AML-193 (cell line): ENCODE data around the gene SLC44A4.
"Not testable (repeated sequence)": the region's sequence is repeated elsewhere in the genome, so short reads cannot be mapped to it uniquely, and the experiment has no call there.

ENCODE experiments used
- DNase-seq, 2 experiments: peaks; one replicate each; lab custom pipeline; 2025; lab: John Stamatoyannopoulos, UW

Gene SLC44A4

DNA sequence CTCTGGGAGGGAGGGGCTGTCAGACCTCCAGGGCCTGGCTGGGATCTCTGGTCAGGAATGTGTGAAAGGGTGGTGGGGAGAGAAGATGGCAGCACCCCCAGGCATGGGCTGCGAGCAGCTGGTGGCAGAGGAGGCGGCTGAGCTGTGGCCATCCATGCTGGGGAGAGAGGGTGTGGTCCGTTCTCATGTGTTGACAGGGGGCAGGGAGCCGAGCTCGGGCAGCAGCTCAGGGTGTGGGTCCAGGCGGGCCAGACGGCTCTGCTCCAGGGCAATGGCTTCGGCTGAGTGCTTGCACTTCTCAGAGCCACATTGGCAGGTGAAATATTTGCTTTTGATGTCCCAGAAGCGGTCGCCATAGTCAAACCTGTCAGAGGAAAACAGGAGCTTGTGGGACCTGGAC, 1.1 kb upstream of the SLC44A4 start:
- no peak for DNase-seq

DNA sequence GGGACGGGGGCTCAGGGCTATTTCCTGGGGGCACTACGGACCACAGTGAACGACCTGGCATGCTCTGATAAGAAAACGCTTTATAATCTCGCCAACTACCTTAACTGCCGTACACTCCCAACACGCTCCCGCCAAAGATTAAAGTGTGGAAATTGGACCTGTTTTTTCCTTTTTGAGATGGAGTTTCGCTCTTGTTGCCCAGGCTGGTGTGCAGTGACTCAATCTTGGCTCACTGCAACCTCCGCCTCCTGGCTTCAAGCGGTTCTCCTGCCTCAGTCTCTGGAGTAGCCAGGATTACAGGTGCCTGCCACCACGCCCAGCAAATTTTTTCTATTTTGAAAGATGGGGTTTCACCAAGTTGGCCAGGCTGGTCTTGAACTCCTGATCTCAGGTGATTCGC, 346 bp upstream of the SLC44A4 start:
- DNase-seq, result no peak

- no peak for DNase-seq
Measured at GRCh38 chr6:31878222-31878621, 575 bp downstream of the SLC44A4 start.

DNA sequence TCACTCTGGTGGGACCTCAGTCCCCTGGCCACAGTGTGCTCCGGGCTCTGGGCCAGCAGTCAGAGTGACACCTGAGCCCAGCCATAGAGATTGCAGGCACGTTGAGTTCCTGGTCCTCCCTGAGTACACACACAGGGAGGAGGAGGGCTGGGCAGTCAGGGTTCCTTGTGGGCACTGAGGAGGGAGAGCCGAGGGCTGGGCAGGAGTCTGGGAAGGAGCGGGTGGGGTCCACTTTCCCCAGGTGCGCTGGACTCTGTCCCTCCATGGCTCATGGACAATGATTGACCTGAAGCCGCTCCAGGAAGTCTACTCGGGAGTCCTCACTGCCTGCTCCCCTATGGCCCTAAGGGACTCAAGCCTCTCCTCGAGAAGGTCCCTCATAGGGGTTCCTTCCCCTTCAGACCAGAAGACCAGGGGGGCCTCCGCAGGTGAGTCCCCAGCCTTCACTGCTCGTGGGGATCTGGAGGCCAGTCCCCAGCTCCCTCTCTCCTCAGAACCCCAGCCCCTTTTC, 1.1 kb downstream of the SLC44A4 start:
- no peak for DNase-seq

- no peak for DNase-seq
Measured at GRCh38 chr6:31877125-31877650, 1.6 kb downstream of the SLC44A4 start.

DNA sequence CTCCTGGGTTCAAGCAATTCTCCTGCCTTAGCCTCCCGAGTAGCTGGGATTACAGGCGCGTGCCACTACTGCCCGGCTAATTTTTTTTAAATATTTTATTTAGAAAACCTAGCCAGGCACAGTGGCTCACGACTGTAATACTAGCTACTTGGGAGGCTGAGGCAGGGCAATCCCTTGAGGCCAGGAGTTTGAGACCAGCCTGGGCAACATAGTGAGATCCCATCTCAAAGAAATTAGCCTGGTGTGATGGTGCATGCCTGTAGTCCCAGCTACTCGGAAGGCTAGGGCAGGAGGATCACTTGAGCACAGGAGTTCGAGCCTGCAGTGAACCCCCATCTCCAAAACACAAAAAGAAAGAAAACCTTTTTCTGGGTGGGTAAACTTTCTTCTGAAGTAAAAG, 2.4 kb downstream of the SLC44A4 start:
- no peak for DNase-seq

DNA sequence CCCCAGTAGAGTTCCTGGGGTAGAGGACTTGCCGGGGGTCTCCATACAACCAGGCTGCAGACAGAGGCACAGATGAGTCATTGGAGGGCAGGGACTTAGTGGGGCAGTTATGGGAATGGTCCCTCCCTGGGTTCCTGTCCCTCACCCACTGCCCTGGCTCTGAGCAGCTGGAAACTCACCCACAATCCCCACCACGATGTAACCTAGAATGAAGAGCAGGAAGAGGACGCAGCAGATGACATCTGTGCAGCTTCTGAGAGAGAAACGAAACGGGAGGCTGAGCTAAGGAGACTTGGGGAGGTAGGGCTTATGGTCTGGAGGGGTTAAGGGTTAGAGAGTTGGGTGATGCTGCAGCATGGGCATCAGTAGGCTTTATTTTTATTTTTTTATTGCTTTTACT, 2.9 kb downstream of the SLC44A4 start:
- no peak for DNase-seq

DNA sequence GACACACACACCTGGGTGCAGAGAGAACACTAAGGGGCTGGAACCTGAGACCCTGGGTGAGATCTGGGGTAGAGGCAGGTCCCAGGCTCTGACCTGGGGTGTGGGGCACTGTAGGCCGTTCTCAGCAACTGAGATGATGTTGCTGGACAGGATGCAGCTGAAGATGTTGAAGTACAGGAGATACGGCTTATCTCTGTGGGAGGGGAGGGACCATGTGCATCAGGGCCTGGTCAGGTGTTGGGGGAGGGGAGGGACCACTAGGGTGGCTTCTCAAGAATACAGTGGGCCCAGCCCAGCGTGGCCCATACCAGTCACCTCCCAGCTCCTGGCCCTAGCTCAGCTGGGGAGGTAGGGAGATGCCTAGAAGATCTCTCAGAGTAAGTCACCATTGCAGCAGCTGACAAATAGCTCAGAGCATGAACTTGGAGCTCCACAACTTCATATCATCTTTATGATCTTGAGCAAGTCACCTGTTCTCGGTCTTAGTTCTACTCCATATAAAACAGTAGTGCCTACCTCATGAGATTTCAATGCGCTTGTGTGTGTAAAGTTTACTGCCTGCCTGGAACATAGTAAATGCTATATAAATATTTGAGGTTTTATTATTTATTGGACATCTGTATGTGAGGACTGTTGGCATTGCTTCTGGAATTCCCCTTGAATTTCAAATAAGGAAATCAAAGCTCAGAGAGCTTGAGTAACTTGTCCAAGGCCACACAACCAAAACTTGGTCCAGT, 3.8 kb downstream of the SLC44A4 start:
- no peak for DNase-seq

DNA sequence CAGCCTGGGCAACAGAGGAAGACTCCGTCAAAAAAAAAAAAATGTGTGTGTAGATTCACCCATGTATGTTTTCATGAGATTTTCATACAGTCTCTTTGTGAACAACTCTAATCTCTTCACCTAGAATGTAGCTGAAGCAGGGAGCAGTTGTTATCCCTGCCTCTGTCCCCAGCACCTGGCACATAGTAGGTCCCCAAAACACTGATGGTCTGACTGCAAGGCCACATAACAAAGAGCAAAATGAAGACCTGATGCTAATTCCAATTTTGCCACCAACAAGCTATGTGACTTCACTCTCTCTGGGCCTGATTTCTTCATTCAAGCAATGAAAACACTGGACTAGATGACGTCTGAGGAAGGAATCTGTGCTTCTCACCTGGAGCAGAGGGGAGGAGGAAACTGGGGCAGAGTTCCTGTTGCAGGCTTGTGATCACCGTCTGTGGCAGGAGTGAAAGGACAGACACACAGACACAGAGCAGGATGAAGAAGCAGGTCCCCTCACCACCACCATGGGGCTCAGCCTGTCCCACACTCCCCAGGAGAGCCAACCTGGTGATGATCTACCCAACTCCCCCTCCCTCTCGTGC, 4.6 kb downstream of the SLC44A4 start:
- DNase-seq, result no peak

DNA sequence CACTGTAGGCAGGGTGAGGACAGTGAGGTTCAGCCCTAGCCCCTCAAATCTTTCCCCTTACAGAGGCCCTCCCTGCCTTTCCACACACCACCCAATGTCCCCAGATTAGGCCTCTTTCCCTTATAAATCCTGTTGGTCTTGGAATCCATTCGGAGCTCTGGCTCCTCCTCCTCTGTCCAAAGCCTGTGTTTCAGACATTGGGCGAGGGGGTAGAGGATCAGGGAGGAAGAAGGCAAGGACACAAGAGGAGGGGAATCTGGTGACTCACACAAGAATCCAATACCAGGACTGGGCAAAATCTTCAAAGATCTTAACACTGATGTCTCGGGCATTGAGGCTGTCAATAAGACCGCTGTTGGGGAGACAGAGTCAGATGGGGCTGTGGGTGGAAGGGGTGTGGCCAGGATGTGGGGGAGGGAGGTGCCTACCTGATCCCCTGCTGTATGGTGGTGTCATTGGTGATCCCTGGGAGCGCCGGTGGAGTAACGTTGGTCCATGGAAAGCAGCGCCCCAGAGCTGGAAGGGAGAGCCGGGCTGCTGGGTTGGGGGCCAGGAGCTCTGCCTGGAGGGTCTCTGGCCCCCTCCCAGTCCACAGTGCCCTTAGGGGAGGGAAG, 7.6 kb downstream of the SLC44A4 start:
- no peak for DNase-seq

DNA sequence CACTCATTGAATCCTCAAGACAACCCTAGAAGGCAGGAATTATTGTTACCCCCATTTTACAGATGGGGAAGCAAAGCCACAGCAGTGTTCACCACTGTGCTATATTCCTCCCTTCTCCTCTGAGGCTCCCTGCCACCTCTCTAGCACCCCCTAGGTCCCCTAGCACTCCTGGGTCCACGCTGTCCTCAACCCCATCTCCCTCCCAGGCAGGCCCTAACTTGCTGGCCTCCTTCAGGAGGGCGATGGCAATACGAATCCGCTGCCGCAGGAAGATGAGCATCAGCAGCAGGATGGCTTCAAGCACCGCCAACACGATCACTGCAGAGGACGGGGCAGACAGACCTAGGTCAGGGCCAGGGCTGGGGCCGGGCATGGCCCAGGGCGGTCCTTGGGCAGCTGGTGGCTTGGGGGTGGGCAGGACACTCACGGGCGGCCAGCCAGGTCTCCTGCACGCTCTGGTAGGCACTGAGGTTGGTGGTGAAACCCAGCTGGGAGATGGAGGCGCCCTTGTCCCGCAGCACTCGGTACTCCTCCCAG, 8.3 kb downstream of the SLC44A4 start:
- peak in 1 of 2 experiments; percentile 17 for DNase-seq

DNA sequence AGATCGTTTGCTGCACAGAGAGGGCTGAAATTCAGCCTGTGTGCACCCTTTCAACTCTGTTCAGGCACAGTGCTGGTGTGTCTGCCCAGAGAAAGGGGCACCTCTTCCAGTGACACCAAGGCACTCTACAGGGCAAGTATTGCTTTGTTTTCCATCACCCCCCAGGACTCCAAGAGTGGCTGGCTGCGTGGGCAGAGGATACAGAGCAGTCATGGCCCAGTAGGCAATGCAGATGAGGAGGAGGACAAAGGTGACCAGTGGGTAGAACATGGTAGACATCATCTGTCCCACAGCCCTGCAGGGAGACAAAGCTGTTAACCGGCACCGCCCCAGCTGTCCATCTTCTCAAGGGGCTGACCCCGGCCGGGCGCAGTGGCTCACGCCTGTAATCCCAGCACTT, 9.5 kb downstream of the SLC44A4 start:
- no peak for DNase-seq

DNA sequence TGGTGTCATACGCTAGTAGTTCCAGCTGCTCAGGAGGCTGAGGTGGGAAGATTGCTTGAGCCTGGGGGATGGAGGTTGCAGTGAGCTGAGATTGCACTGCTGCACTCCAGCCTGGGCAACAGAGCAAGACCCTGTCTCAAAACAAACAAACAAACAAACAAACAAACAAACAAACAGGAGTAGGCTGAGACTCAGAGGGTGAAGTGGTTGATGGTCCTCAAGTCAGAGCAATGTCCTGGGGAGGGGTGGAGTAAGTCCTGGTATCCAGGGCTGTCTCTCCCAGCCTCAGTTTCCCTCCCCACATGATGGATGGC, 10.2 kb downstream of the SLC44A4 start:
- not testable (repeated sequence) for DNase-seq

- DNase-seq, result no peak
Measured at GRCh38 chr6:31865205-31866118, 13.3 kb downstream of the SLC44A4 start.

GRCh38 chr6:31864818-31865204, 14.0 kb downstream of the SLC44A4 start:
- DNase-seq, result no peak

DNA sequence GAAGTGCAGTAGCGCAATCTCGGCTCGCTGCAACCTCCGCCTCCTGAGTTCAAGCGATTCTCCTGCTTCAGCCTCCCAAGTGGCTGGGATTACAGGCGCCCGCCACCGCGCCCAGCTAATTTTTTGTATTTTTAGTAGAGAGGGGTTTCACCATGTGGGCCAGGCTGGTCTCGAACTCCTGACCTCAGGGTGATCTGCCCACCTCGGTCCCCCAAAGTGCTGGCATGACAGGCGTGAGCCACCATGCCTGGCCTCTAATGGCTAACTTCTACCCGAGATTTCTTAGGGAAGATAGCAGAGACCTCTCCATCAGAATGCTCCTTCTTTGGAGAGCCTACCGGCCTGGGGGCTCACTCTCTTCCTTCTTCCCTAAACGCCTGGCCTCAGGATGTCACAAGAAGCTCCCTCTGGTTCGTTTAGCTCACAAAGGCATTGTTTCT, 14.7 kb downstream of the SLC44A4 start:
- DNase-seq, result not testable (repeated sequence)

- peak; percentile 100 for DNase-seq
Measured at GRCh38 chr6:31862344-31863235, 16.2 kb downstream of the SLC44A4 start, which contains the start of gene NEU1. Gene NEU1, minus strand, starts transcription at chr6:31862821. Its CDS starts 45 bp downstream, at chr6:31862776.

- no peak for DNase-seq
Measured at GRCh38 chr6:31861919-31862343, 16.9 kb downstream of the SLC44A4 start.

DNA sequence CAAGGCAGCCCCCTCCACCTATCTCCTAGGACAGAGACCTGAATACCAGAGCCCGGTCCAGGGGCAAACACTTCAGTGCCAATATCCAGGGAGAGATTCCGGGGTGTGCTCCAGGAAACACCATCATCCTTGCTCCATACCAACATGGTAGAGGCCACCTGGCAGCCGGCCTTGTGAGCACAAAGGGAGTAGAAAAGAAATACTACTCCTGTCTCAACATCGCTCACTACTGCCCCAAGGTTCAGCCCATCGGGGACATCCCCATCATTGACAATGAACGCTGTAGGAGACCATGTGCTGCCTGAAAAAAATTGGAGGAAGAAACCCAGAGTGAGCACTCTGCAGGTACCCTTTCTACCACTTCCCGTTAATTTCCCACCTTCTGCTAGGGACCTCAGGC, 17.6 kb downstream of the SLC44A4 start:
- DNase-seq, result no peak

GRCh38 chr6:31860349-31860748, 18.4 kb downstream of the SLC44A4 start:
- no peak for DNase-seq

- DNase-seq, result no peak
Measured at GRCh38 chr6:31859923-31860322, 18.9 kb downstream of the SLC44A4 start.
